GM18526 (cell line): ENCODE data around the gene TM4SF1.

Experiments used
- POLR2A ChIP-seq: IDR thresholded peaks from 3 replicates; pipeline ENCODE4 v1.6.1; 2011; ENCODE audit not compliant: insufficient read length; ENCODE audit errors: extremely low read depth

Gene TM4SF1

GRCh38 chr3:149400645-149401044, 23.2 kb upstream of the TM4SF1 start:
- no peak for TF ChIP-seq POLR2A

- no peak for TF ChIP-seq POLR2A
Observed at GRCh38 chr3:149398296-149398695, 20.8 kb upstream of the TM4SF1 start.

GRCh38 chr3:149397528-149397927, 20.1 kb upstream of the TM4SF1 start:
- TF ChIP-seq POLR2A = no peak

- TF ChIP-seq POLR2A = no peak
Observed at GRCh38 chr3:149396476-149396875, 19.0 kb upstream of the TM4SF1 start.

- TF ChIP-seq POLR2A = no peak
Observed at GRCh38 chr3:149395107-149396089, 17.9 kb upstream of the TM4SF1 start.

GRCh38 chr3:149393345-149394160, 16.1 kb upstream of the TM4SF1 start:
- TF ChIP-seq POLR2A = no peak

- TF ChIP-seq POLR2A = no peak
Observed at GRCh38 chr3:149391960-149392359, 14.5 kb upstream of the TM4SF1 start.

- no peak for TF ChIP-seq POLR2A
Observed at GRCh38 chr3:149390772-149391212, 13.3 kb upstream of the TM4SF1 start.

GRCh38 chr3:149390294-149390693, 12.8 kb upstream of the TM4SF1 start:
- TF ChIP-seq POLR2A = no peak

GRCh38 chr3:149388531-149389417, 11.3 kb upstream of the TM4SF1 start:
- TF ChIP-seq POLR2A = no peak

GRCh38 chr3:149388001-149388440, 10.6 kb upstream of the TM4SF1 start:
- TF ChIP-seq POLR2A = no peak

- TF ChIP-seq POLR2A = no peak
Observed at GRCh38 chr3:149386299-149386606, 8.8 kb upstream of the TM4SF1 start.

- TF ChIP-seq POLR2A = no peak
Observed at GRCh38 chr3:149385617-149386298, 8.3 kb upstream of the TM4SF1 start.

- TF ChIP-seq POLR2A = no peak
Observed at GRCh38 chr3:149384911-149385321, 7.5 kb upstream of the TM4SF1 start.

- no peak for TF ChIP-seq POLR2A
Observed at GRCh38 chr3:149384167-149384566, 6.7 kb upstream of the TM4SF1 start.

- TF ChIP-seq POLR2A = no peak
Observed at GRCh38 chr3:149383703-149384102, 6.3 kb upstream of the TM4SF1 start.
